ENCODE results near the gene GPR143. TPM values are rescaled to one million over a fixed set of nuclear protein-coding genes. Genes with fewer than 3 reads are reported as not detected.

Gene GPR143
- total and polyA plus RNA-seq, 12 donors: 0.27 to 2.2 (median 1.3) TPM

DNA sequence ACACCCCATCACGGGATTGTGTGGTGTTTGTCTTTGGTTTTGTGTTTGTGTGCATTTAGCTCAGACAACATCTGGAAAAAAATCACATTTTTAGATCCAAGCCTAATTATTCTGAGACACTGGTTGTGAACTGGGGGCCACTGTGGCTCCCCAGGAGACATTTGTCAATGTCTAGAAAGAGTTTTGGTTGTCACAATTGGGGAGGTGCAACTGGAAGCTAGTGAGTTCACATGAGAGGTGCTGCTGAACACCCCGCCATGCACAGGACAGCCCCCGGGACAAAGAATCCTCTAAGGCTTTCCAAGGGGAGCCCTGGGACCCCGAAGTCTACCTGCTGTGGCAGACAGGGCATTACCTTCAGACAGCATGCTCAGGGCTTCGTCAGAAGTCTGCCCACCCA, 26.5 kb downstream of the GPR143 start:
- WGBS, 4 donors: 68 to 89% (median 85%) methylated on average over 1 to 5 of the region's 5 CpGs
- no peak for DNase-seq
- intact Hi-C loops (cut with DNase I): no loop called here
- H3K27me3 ChIP-seq: peaks cover 9% of the 10 kb centered on the region
- no peaks in the 10 kb centered on the region for H3K9me3 ChIP-seq (replicated peaks in 1 of 3)
- H3K36me3 ChIP-seq (replicated peaks in 1 of 2): no peaks in the 10 kb centered on the region
- H3K27ac ChIP-seq: no peak overlapping the region
- no peak overlapping the region for H3K4me3 ChIP-seq
- no peaks in the 10 kb centered on the region for H3K4me1 ChIP-seq (replicated peaks in 1 of 2)
- TF ChIP-seq, protein P1, sequence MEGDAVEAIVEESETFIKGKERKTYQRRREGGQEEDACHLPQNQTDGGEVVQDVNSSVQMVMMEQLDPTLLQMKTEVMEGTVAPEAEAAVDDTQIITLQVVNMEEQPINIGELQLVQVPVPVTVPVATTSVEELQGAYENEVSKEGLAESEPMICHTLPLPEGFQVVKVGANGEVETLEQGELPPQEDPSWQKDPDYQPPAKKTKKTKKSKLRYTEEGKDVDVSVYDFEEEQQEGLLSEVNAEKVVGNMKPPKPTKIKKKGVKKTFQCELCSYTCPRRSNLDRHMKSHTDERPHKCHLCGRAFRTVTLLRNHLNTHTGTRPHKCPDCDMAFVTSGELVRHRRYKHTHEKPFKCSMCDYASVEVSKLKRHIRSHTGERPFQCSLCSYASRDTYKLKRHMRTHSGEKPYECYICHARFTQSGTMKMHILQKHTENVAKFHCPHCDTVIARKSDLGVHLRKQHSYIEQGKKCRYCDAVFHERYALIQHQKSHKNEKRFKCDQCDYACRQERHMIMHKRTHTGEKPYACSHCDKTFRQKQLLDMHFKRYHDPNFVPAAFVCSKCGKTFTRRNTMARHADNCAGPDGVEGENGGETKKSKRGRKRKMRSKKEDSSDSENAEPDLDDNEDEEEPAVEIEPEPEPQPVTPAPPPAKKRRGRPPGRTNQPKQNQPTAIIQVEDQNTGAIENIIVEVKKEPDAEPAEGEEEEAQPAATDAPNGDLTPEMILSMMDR (IDR thresholded peaks at IDR 0.05): no peak
- no peak for TF ChIP-seq POLR2A (IDR thresholded peaks at IDR 0.05)

DNA sequence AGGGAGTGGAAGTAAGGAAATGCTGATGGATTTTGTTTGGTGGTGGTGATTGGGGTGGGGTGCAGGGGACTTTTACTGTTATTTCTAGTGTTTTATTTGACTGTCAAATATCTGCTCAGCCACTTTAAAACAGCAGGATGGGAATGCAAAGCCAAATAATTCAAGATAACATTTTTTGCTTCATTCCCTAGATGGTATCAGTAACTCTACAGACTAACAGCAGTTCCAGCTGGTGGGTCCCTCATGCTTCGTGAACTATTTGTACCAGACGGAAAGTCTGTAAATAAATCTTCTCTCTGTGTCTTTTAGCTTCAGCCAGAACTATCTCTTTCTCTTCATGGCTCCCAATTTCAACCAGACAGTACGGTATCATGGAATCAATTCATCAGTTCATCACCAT, 27.5 kb downstream of the GPR143 start:
- TF ChIP-seq, protein P1 (IDR thresholded peaks at IDR 0.05): no peak
- TF ChIP-seq POLR2A (IDR thresholded peaks at IDR 0.05): no peak
- Histone ChIP-seq H3K9me3 (replicated peaks in 1 of 3) (no peaks in the 10 kb centered on the region), H3K27ac (no peak overlapping the region), H3K36me3 (replicated peaks in 1 of 2) (no peaks in the 10 kb centered on the region), H3K27me3 (peaks cover 9% of the 10 kb centered on the region), H3K4me3 (no peak overlapping the region), H3K4me1 (replicated peaks in 1 of 2) (no peaks in the 10 kb centered on the region)
- 56 to 59% (median 58%) methylated on average over 3 of the region's 3 CpGs for WGBS, 4 donors
- no peak for DNase-seq
- intact Hi-C loops (cut with DNase I): no loop called here

DNA sequence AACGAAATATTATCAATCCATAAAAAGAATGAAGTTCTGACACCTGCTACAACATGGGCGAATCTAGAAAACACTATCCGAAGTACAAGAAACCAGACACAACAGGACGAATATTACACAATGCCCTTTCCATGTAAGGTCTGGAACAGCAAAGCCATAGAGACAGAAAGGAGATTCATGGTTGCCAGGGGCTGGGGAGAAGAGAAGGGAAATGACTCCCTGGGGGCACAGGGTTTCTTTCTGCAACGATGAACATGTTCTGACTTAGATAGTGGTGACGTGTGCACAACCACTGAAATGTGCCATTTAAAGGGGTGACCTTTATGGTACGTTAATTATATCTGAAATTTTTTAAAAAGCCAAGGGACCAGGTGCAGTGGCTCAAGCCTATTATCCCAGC, 28.3 kb downstream of the GPR143 start:
- H3K27me3 ChIP-seq: peaks cover 9% of the 10 kb centered on the region
- H3K4me3 ChIP-seq: no peak overlapping the region
- no peaks in the 10 kb centered on the region for H3K36me3 ChIP-seq (replicated peaks in 1 of 2)
- TF ChIP-seq, protein P1 (IDR thresholded peaks at IDR 0.05): no peak
- no peak for TF ChIP-seq POLR2A (IDR thresholded peaks at IDR 0.05)
- no peak for DNase-seq
- no peak overlapping the region for H3K27ac ChIP-seq
- no peaks in the 10 kb centered on the region for H3K9me3 ChIP-seq (replicated peaks in 1 of 3)
- 71 to 80% (median 75%) methylated on average over 7 of the region's 7 CpGs for WGBS, 4 donors
- H3K4me1 ChIP-seq (replicated peaks in 1 of 2): no peaks in the 10 kb centered on the region
- intact Hi-C loops (cut with DNase I): no loop called here

DNA sequence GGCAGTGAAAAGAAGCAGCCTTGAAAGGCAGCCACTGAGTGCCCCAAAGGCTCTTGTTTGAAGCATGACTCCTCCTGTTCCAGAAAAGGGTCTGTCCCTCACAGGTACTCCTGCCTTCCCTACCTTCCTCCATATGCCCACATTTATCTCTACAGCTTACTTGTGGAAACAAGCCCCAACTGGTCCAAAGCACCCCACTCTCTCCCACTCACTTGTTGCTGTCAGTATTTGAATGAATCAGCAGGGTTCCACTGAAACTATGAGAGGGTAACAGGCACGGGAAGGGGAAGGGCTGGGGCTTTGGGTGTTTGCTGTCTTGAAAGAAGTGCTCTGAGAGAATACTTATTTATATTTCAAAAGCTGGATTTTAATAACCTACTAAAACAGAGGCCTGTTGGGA, 34.9 kb downstream of the GPR143 start:
- H3K4me1 ChIP-seq (replicated peaks in 1 of 2): no peaks in the 10 kb centered on the region
- intact Hi-C loops (cut with DNase I): no loop called here
- no peaks in the 10 kb centered on the region for H3K36me3 ChIP-seq (replicated peaks in 1 of 2)
- peaks cover 0 to 5% (median 0%) of the 10 kb centered on the region in 3 donors for H3K9me3 ChIP-seq (replicated peaks in 1 of 3)
- DNase-seq: no peak
- H3K4me3 ChIP-seq: no peak overlapping the region
- no peak overlapping the region for H3K27ac ChIP-seq
- no peaks in the 10 kb centered on the region for H3K27me3 ChIP-seq
- TF ChIP-seq, protein P1 (IDR thresholded peaks at IDR 0.05): no peak
- TF ChIP-seq POLR2A (IDR thresholded peaks at IDR 0.05): no peak
- WGBS, 4 donors: 73 to 86% (median 78%) methylated on average over 1 of the region's 1 CpG

All from adrenal gland (tissue), 12 donors.